CD4-positive, alpha-beta memory T cell (primary cell): ENCODE data around the gene CD96. TPM values are rescaled to one million over a fixed set of nuclear protein-coding genes. Genes with fewer than 3 reads are reported as not detected.

ENCODE experiments used
- CTCF ChIA-PET: fragments of 350-600 bp; sonication (Branson Sonifier 250); formaldehyde crosslinking; loops from one replicate; lab custom pipeline; 2021; ENCODE audit warnings: inconsistent platforms; ENCODE audit not compliant: partially characterized antibody; lab: Charles Lee
- POLR2A ChIA-PET: fragments of 350-600 bp; sonication (Branson Sonifier 250); formaldehyde crosslinking; loops from one replicate; lab custom pipeline; 2021; ENCODE audit not compliant: partially characterized antibody; lab: Charles Lee
- DNase-seq, 5 donors: peaks; one replicate each; pipeline versions ENCODE4 v3.0.0 to v3.0.0-alpha.2; 2020 to 2022; ENCODE audit warnings: mixed read lengths in 1 of 5
- H3K27ac ChIP-seq: one replicate; pipeline ENCODE4 v1.7.0; 2013; ENCODE audit warnings: low read depth, low read length
- H3K27me3 ChIP-seq: 2 replicates; pipeline ENCODE4 v1.7.0; 2013; ENCODE audit warnings: mild to moderate bottlenecking, low read length, moderate library complexity; ENCODE audit not compliant: insufficient read depth
- H3K36me3 ChIP-seq: 2 replicates; pipeline ENCODE4 v1.7.0; 2013; ENCODE audit warnings: mild to moderate bottlenecking, low read length, moderate library complexity; ENCODE audit not compliant: insufficient read depth
- H3K4me1 ChIP-seq: 2 replicates; pipeline ENCODE4 v1.7.0; 2013; ENCODE audit warnings: mild to moderate bottlenecking, low read length, moderate library complexity; ENCODE audit not compliant: insufficient read depth
- H3K4me3 ChIP-seq, 2 donors: one replicate each; pipeline ENCODE4 v1.7.0; 2013; ENCODE audit warnings: low read length in 2 of 2, mild to moderate bottlenecking in 1 of 2
- H3K9me3 ChIP-seq, 2 donors: one replicate each; pipeline ENCODE4 v1.7.0; 2013; ENCODE audit warnings: low read length in 2 of 2, control low read depth in 1 of 2; ENCODE audit not compliant: control insufficient read depth in 1 of 2
- H3K27ac Mint-ChIP-seq, 7 donors: one replicate each; pipeline ENCODE4 v1.8.0; 2020 to 2021; ENCODE audit warnings: mixed read lengths in 7 of 7, mild to moderate bottlenecking in 6 of 7, inconsistent platforms in 3 of 7, moderate library complexity in 3 of 7
- H3K27me3 Mint-ChIP-seq, 2 donors: one replicate each; pipeline ENCODE4 v1.8.0; 2020 to 2021; ENCODE audit warnings: mixed read lengths in 2 of 2
- H3K36me3 Mint-ChIP-seq, 2 donors: one replicate each; pipeline ENCODE4 v1.8.0; 2020 to 2021; ENCODE audit warnings: mixed read lengths in 2 of 2, inconsistent platforms in 1 of 2, mild to moderate bottlenecking in 1 of 2
- H3K4me1 Mint-ChIP-seq, 4 donors: one replicate each; pipeline ENCODE4 v1.8.0; 2020 to 2021; ENCODE audit warnings: mixed read lengths in 4 of 4, mild to moderate bottlenecking in 1 of 4
- H3K4me3 Mint-ChIP-seq, 8 donors: one replicate each; pipeline ENCODE4 v1.8.0; 2020 to 2021; ENCODE audit warnings: mixed read lengths in 8 of 8, mild to moderate bottlenecking in 7 of 8, moderate library complexity in 6 of 8, inconsistent platforms in 3 of 8
- H3K9me3 Mint-ChIP-seq, 8 donors: one replicate each; pipeline ENCODE4 v1.8.0; 2020 to 2021; ENCODE audit warnings: mixed read lengths in 8 of 8, mild to moderate bottlenecking in 5 of 8, inconsistent platforms in 3 of 8, moderate library complexity in 1 of 8
- intact Hi-C: fragments of 100-400 bp; cut with micrococcal nuclease; formaldehyde crosslinking; loops from one replicate; pipeline ENCODE4 v1.15.1; 2023
- polyA plus RNA-seq, 2 donors: library from polyadenylated mRNA; unstranded; fragments of 300-500 nt; fragmentation: Illumina TruSeq; gene quantifications; one replicate each; pipeline ENCODE4 v1.2.3, GENCODE V29; 2021
- total RNA-seq, 2 experiments: library from RNA; stranded (reverse); gene quantifications; one replicate each; pipeline ENCODE4 v1.2.3, GENCODE V29; 2021

The CD96 gene
- total and polyA plus RNA-seq, 4 experiments from 2014 or later: 199 to 307 (median 222) TPM

DNA sequence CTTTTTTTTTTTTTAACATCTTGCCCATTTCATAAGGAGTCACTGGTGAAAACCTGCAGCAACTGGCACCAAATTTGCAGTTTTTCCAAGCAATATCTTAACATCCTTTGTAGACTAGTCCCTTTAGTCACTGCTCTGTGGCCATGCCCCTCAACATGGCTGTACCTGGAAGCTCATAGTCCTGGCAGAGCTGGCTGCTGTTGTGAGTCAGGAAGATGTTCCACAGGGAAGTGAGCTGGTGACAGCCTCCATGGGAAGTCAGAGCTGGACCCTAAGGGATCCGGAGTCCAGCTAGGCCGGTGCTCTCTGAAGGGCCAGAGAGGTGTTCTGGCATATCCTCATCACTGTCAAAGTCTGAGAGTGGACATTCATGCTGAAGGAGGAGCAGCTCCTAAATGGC lies 152.5 kb downstream of the CD96 start:
- no peak overlapping the region for H3K4me3 Mint-ChIP-seq
- H3K9me3 Mint-ChIP-seq: no peaks in the 10 kb centered on the region
- Histone ChIP-seq H3K27ac (no peak overlapping the region), H3K36me3 (no peaks in the 10 kb centered on the region), H3K27me3 (no peaks in the 10 kb centered on the region), H3K4me3 (no peak overlapping the region), H3K9me3 (no peaks in the 10 kb centered on the region), H3K4me1 (peaks cover 17% of the 10 kb centered on the region)
- H3K4me1 Mint-ChIP-seq: peaks cover 25 to 47% (median 30%) of the 10 kb centered on the region in 4 donors
- ChIA-PET POLR2A (interaction anchor here (1.2 kb wide), 1 partner anchor 15 kb away, joined by 4 read pairs; no protein-coding TSS in a partner anchor), CTCF (interaction anchor here (0.9 to 5.1 kb wide), 5 partner anchors 10 to 275 kb away, joined by 3 to 48 read pairs (median 4); no protein-coding TSS in a partner anchor)
- H3K27ac Mint-ChIP-seq: no peak overlapping the region
- intact Hi-C loops: no loop called here
- DNase-seq: no peak
- H3K36me3 Mint-ChIP-seq: peaks cover 0 to 7% of the 10 kb centered on the region in 2 donors
- H3K27me3 Mint-ChIP-seq: no peaks in the 10 kb centered on the region

- Histone ChIP-seq H3K36me3 (no peaks in the 10 kb centered on the region), H3K9me3 (no peaks in the 10 kb centered on the region), H3K27me3 (no peaks in the 10 kb centered on the region), H3K27ac (no peak overlapping the region), H3K4me1 (peaks cover 16% of the 10 kb centered on the region), H3K4me3 (no peak overlapping the region)
- ChIA-PET CTCF (interaction anchor here (1.2 to 2.1 kb wide), 6 partner anchors 12 to 318 kb away, joined by 3 to 12 read pairs (median 7); no protein-coding TSS in a partner anchor), POLR2A (no interaction called here)
- intact Hi-C loops: no loop called here
- no peak for DNase-seq
- H3K27me3 Mint-ChIP-seq: no peaks in the 10 kb centered on the region
- H3K36me3 Mint-ChIP-seq: peaks cover 0 to 7% of the 10 kb centered on the region in 2 donors
- H3K4me3 Mint-ChIP-seq: no peak overlapping the region
- no peak overlapping the region for H3K27ac Mint-ChIP-seq
- peaks cover 28 to 46% (median 35%) of the 10 kb centered on the region in 4 donors for H3K4me1 Mint-ChIP-seq
- H3K9me3 Mint-ChIP-seq: no peaks in the 10 kb centered on the region
These were observed 153.7 kb downstream of the CD96 start for GRCh38 chr3:111695636-111696117.

DNA sequence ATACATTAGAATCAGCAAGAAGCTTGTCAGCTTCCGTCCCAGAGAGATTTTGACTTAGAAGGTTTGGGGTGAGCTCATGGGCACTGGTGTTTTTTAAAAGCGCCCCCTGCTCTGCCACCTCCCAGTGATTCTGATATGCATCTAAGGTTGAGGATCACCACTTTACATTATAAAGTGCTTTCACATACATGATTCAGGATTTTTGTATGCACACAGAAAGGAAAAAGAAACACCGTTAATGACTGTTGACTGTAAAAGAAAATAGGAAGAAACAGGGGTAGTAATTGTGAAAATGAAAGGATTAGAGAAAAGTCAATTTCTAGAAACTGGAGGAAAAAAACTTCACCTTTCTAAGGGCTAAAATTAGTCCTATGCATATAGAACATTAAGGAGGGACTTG lies 158.1 kb downstream of the CD96 start:
- no peaks in the 10 kb centered on the region for H3K27me3 ChIP-seq
- DNase-seq: no peak
- no peak overlapping the region for H3K4me3 ChIP-seq
- intact Hi-C loops: no loop called here
- no peak overlapping the region for H3K27ac ChIP-seq
- Mint-ChIP-seq H3K27me3 (no peaks in the 10 kb centered on the region), H3K4me3 (peak overlapping the region in 2 of 8 donors; percentile 0 to 36), H3K4me1 (peaks cover 23 to 35% (median 26%) of the 10 kb centered on the region in 4 donors), H3K36me3 (no peaks in the 10 kb centered on the region), H3K9me3 (no peaks in the 10 kb centered on the region), H3K27ac (peak overlapping the region in 3 of 7 donors; percentile 3 to 51 (median 5))
- ChIA-PET POLR2A (no interaction called here), CTCF (interaction anchor here (1.0 to 2.9 kb wide), 6 partner anchors 9 to 313 kb away, joined by 3 to 15 read pairs (median 5); no protein-coding TSS in a partner anchor)
- H3K4me1 ChIP-seq: peaks cover 10% of the 10 kb centered on the region
- H3K9me3 ChIP-seq: no peaks in the 10 kb centered on the region
- H3K36me3 ChIP-seq: no peaks in the 10 kb centered on the region

GRCh38 chr3:111701292-111701906 lies 159.4 kb downstream of the CD96 start:
- no peak overlapping the region for H3K27ac ChIP-seq
- intact Hi-C loops: no loop called here
- no peaks in the 10 kb centered on the region for H3K36me3 ChIP-seq
- H3K4me3 ChIP-seq: no peak overlapping the region
- Mint-ChIP-seq H3K27ac (no peak overlapping the region), H3K4me1 (peaks cover 26 to 34% (median 28%) of the 10 kb centered on the region in 4 donors), H3K4me3 (no peak overlapping the region), H3K36me3 (no peaks in the 10 kb centered on the region), H3K27me3 (no peaks in the 10 kb centered on the region), H3K9me3 (no peaks in the 10 kb centered on the region)
- ChIA-PET POLR2A (no interaction called here), CTCF (interaction anchor here (1.6 to 2.9 kb wide), 2 partner anchors 10 to 15 kb away, joined by 5 to 15 read pairs; no protein-coding TSS in a partner anchor)
- peaks cover 10% of the 10 kb centered on the region for H3K4me1 ChIP-seq
- DNase-seq: no peak
- H3K9me3 ChIP-seq: no peaks in the 10 kb centered on the region
- H3K27me3 ChIP-seq: no peaks in the 10 kb centered on the region

Other genes starting within 250 kb of the CD96 start
- gene ZBED2, start 53.1 kb downstream of the CD96 start, total RNA-seq: under 1 TPM in 1 of 2 experiments, not detected in 1; 0.19 TPM
- gene ZBED2, start 53.1 kb downstream of the CD96 start, polyA plus RNA-seq: 1 to 10 TPM in 1 of 2 donors, not detected in 1; 1.4 TPM
- 1 to 10 TPM; 6.3 to 7.7 TPM for gene PLCXD2, start 132.5 kb downstream of the CD96 start, total RNA-seq
- gene PLCXD2, start 132.5 kb downstream of the CD96 start, polyA plus RNA-seq: 1 to 10 TPM in 1 of 2 donors, under 1 TPM in 1; 0.77 to 1.4 TPM